KBM-7 (cell line): ENCODE data around the gene NKX2-4.

Source experiments
- DNase-seq: peaks from one replicate; pipeline ENCODE4 v3.0.0-alpha.2; 2015
- in situ Hi-C: fragments of 300-500 bp; cut with MboI; formaldehyde crosslinking; loops from 2 replicates; pipeline ENCODE4 v1.14.3; 2020; ENCODE audit warnings: low sequenced_read_pairs, low pct_unique_long_range_greater_than_20kb, mixed read lengths

Gene NKX2-4

GRCh38 chr20:21395666-21396598, 1.4 kb downstream of the NKX2-4 start:
- DNase-seq, result no peak
- in situ Hi-C loops, result no loop called here

DNA sequence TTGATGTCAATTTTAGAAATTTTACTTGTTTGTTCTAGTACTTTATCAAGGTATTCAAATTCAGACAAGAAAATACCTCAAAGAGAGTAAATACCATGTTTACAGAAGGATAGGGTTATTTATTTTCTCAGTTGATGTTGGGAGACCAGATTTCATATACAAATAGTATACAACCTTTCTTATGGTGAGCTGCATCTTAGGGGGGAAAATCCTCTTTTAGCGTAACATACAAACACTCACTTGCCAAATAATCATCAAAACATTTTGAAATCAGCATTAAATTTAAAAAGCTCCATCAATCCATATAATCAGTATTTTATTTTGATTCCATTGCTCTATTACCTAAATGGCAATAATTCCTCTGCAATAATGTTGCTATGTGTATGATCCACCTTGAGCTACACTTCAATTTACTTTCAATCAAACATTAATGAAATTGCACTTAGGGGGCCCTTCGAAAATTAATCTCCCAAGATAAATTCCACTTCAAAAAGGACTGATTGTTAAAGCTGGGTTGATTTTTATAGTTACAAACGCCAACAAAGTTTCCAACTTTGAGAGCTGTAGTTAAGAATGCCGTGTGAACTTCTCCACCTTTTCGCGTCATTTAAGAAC, 2.2 kb downstream of the NKX2-4 start:
- no peak for DNase-seq
- in situ Hi-C loops, result no loop called here

- in situ Hi-C loops, result no loop called here
- DNase-seq, result no peak
Observed at GRCh38 chr20:21394551-21394950, 2.8 kb downstream of the NKX2-4 start.

GRCh38 chr20:21393816-21394519, 3.4 kb downstream of the NKX2-4 start:
- DNase-seq, result no peak
- in situ Hi-C loops, result no loop called here

DNA sequence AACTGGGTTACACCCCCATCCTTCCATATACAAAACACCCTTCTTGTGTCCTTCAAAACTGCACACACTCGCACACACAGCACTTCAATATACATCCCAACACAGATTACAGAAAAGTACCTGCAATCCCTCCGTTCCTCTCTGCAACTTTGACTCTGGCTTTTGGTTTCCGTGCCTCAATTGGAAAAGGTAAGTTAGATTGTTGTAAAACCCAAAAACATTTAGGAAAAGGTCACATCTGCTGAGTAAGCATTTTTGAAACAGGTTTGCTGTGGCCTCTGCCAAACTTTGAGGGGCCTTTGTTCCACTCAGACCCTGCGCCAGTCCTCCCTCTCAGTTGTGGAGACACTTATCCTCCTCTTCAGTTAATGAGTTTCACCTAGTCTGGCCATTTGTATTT, 4.2 kb downstream of the NKX2-4 start:
- in situ Hi-C loops, result no loop called here
- DNase-seq, result no peak

DNA sequence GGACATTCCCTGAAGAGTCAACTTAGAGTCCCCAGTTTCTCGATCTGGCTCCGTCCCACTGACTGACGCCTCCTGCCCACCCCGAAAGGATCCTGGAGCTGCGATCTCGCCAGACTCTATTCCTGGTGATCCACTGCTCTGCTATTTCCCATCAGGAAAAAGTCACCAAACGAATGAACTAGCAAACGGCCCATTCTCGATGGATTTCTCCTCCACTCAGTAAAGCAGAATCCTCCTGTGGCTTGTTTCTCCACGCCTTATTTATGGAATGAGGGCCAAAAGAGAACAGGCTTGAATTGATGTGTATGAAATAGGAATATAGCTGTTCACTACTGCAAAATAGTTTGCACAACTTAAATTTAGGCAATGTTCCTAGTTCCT, 5.4 kb downstream of the NKX2-4 start:
- no peak for DNase-seq
- in situ Hi-C loops, result no loop called here

DNA sequence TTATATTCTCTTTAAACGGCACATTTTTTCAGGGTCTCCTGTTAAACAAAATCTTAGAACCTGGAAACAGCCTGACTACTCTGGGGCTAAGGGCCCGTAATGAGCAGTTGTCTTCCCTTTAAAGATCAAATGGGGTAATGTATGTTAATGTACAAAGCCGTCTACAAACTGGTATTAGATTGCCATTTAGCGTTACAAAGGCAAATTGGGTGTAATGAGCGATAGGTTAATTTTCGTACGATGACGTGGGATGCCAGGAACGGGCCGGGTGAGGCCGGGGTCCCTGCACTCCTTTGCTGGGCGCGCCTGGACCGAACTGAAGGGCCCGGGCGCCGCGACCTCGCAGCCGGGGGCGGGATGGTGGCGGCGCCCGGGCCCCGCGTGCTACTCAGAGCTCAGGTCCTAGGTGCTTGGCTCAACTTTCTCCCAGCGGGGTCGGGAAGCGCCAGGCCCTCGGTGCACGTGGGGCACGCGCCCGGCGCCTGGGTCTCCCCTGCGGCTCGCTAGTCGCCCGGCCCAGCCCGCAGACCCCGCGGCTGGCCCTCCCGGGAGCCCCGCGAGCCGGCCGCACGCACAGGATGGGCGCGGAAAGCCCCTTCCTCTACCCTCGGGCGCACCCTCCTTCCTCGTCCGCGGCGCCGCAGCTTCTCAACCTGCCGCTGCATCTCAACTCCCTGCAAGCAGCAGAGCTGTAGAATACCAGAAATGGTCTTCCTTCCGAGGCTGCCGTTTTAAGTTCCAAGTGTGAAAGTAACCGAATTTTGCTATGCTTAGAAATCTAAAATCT, 5.9 kb downstream of the NKX2-4 start:
- no peak for DNase-seq
- in situ Hi-C loops, result no loop called here

- no peak for DNase-seq
Observed at GRCh38 chr20:21390768-21391167, 6.6 kb downstream of the NKX2-4 start.

GRCh38 chr20:21389368-21389767, 8.0 kb downstream of the NKX2-4 start:
- in situ Hi-C loops, result no loop called here

More at GRCh38 chr20:21390768-21391167, 6.6 kb downstream of the NKX2-4 start:
- in situ Hi-C loops, result no loop called here

DNA sequence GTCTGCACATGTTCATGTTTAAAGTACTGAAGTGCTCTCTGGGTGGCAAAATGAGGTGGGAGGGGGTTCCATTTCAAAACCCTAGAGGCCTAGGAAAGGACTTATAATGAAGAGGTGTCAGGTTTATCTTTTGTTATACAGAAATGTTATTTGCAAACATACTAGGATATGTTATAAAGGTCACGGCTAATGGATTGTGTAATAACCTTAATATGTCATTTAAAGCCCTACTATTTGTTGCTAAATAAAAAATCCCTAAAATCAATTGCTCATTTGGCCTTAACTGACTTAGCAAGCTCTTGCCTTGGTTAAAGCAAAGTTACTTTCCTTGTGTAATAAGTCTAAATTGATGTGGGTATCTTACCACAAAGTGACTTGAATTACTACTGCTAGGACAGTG, 8.8 kb downstream of the NKX2-4 start:
- in situ Hi-C loops, result no loop called here
- DNase-seq, result no peak

More at GRCh38 chr20:21389368-21389767, 8.0 kb downstream of the NKX2-4 start:
- DNase-seq, result no peak

DNA sequence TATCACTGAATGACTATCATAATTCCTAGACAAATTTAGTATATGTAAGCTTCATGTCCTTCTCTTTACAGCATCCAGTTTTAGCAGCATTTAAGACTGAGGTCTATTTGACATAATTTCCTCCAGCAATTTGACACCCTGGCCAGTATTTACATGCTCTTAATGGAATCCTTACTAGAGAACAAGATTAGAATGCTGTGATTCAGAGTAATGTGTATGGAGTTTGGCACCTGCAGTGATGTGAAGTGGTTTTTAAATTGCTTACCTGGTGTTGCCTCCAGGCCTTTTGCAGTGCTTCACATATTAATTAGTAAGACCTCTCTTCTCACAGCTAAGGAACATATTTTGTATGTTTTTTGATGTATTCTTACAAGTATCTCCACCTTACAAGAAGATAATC, 9.8 kb downstream of the NKX2-4 start:
- DNase-seq, result no peak
- in situ Hi-C loops, result no loop called here

GRCh38 chr20:21386111-21386510, 11.2 kb downstream of the NKX2-4 start:
- in situ Hi-C loops, result no loop called here
- no peak for DNase-seq

- in situ Hi-C loops, result no loop called here
- no peak for DNase-seq
Observed at GRCh38 chr20:21384308-21384892, 12.9 kb downstream of the NKX2-4 start.

DNA sequence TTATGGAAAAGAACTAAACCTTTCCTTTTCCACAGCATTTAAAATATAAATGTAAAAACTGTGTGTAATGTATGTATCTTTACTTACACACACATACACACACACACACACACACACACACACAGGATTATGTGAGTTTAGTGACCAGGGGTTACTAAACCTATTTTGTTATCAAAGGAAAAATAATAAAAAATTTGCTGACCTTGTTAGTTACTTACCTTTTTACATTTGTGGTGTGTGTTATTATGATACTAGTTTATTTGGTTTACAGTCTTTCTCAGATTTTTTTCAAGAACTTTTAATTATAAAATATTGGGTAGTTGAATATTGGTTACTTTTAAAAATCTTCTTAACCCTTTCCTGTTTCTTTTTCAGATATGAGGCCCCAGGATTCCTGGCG, 15.7 kb downstream of the NKX2-4 start:
- in situ Hi-C loops, result no loop called here

DNA sequence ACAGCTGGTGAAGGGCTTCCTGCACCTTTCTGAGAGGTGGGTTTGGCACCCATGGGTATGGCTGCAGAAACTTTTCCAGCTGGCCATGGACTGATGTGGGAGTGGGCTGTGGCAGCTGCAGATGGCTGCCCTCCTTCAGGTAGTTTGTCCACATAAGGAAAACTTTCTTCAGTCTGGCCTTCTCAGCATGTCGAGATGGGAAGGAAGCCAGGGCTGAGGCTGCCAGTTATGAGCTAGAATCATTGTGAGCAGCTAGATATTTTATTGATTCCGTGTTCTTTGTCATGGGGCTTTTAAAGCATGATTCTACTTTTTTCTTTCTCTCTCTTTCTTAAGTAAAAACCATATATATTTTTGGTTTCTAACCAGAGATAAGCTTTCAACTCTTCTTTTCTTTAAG, 16.6 kb downstream of the NKX2-4 start:
- in situ Hi-C loops, result no loop called here
- no peak for DNase-seq

More for the DNA sequence above, 15.7 kb downstream of the NKX2-4 start:
- DNase-seq, result no peak

- in situ Hi-C loops, result no loop called here
- DNase-seq, result no peak
Observed at GRCh38 chr20:21378259-21378658, 19.1 kb downstream of the NKX2-4 start.

- in situ Hi-C loops, result no loop called here
- DNase-seq, result no peak
Observed at GRCh38 chr20:21377701-21378100, 19.6 kb downstream of the NKX2-4 start.

- in situ Hi-C loops, result no loop called here
- DNase-seq, result no peak
Observed at GRCh38 chr20:21376626-21377025, 20.7 kb downstream of the NKX2-4 start.

DNA sequence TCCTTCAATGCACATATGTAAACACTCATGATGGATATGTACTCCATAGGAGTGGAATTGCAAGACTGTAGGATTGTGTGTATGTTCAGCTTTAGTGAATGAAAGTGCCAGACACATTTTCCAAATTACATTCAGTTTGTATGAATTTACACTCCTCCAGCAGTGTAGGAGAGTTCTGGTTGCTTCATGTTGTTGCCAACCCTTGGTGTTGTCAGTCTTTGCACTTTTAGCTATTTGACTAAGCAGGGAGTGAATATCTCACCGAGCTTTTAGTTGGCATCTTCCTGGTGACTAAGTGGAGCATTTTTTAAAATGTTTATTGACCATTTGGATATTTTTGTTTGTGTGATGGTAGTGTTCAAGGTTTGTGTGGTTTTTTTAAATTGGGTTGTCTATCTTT, 23.9 kb downstream of the NKX2-4 start:
- no peak for DNase-seq

More for the DNA sequence above, 23.9 kb downstream of the NKX2-4 start:
- in situ Hi-C loops, result no loop called here
